Measurements from ENCODE around the gene KMT2D.

KMT2D gene

GRCh38 chr12:49037111-49037946, 23.3 kb downstream of the KMT2D start:
- H3K27ac Mint-ChIP-seq, result no peak overlapping the region
- no peaks in the 10 kb centered on the region for H3K4me1 Mint-ChIP-seq (ENCODE audit: low read depth)
- peaks cover 49% of the 10 kb centered on the region for H3K36me3 Mint-ChIP-seq (ENCODE audit: low read depth)
- no peaks in the 10 kb centered on the region for H3K9me3 Mint-ChIP-seq
- no peaks in the 10 kb centered on the region for H3K27me3 Mint-ChIP-seq
- no peak overlapping the region for H3K4me3 Mint-ChIP-seq

GRCh38 chr12:49036029-49036428, 24.6 kb downstream of the KMT2D start:
- no peaks in the 10 kb centered on the region for H3K27me3 Mint-ChIP-seq
- no peak overlapping the region for H3K27ac Mint-ChIP-seq
- H3K9me3 Mint-ChIP-seq, result no peaks in the 10 kb centered on the region
- H3K4me1 Mint-ChIP-seq (ENCODE audit: low read depth), result no peaks in the 10 kb centered on the region
- peaks cover 43% of the 10 kb centered on the region for H3K36me3 Mint-ChIP-seq (ENCODE audit: low read depth)
- H3K4me3 Mint-ChIP-seq, result no peak overlapping the region

DNA sequence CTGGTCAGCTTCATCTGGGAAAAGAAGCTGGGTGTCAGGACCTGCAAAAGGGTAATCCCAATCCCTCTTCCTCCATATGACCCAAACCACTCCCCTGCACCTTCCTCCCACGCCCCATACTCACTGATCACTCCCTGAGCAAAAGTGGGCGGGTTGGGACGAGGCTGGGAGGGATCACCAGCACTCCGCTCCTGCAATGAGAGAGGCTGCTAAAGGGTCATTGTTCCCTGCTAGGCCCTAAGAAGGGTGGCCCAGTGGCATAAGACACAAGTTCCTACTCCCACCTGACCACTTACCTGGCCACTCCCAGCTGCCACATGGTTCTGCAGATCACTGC, 26.3 kb downstream of the KMT2D start:
- no peaks in the 10 kb centered on the region for H3K9me3 Mint-ChIP-seq
- H3K4me1 Mint-ChIP-seq (ENCODE audit: low read depth), result no peaks in the 10 kb centered on the region
- H3K36me3 Mint-ChIP-seq (ENCODE audit: low read depth), result peaks cover 52% of the 10 kb centered on the region
- no peak overlapping the region for H3K4me3 Mint-ChIP-seq
- H3K27me3 Mint-ChIP-seq, result no peaks in the 10 kb centered on the region
- H3K27ac Mint-ChIP-seq, result no peak overlapping the region

GRCh38 chr12:49033611-49034285, 26.8 kb downstream of the KMT2D start:
- Mint-ChIP-seq H3K9me3 (no peaks in the 10 kb centered on the region), H3K4me3 (no peak overlapping the region), H3K4me1 (ENCODE audit: low read depth) (no peaks in the 10 kb centered on the region), H3K27me3 (no peaks in the 10 kb centered on the region), H3K36me3 (ENCODE audit: low read depth) (peaks cover 52% of the 10 kb centered on the region), H3K27ac (no peak overlapping the region)

GRCh38 chr12:49032679-49033447, 27.7 kb downstream of the KMT2D start:
- Mint-ChIP-seq H3K27me3 (no peaks in the 10 kb centered on the region), H3K9me3 (no peaks in the 10 kb centered on the region), H3K4me1 (ENCODE audit: low read depth) (no peaks in the 10 kb centered on the region), H3K4me3 (no peak overlapping the region), H3K36me3 (ENCODE audit: low read depth) (peaks cover 53% of the 10 kb centered on the region), H3K27ac (peak overlapping the region; percentile 28)

- peaks cover 58% of the 10 kb centered on the region for H3K36me3 Mint-ChIP-seq (ENCODE audit: low read depth)
- no peak overlapping the region for H3K27ac Mint-ChIP-seq
- no peaks in the 10 kb centered on the region for H3K4me1 Mint-ChIP-seq (ENCODE audit: low read depth)
- H3K27me3 Mint-ChIP-seq, result no peaks in the 10 kb centered on the region
- H3K9me3 Mint-ChIP-seq, result no peaks in the 10 kb centered on the region
- no peak overlapping the region for H3K4me3 Mint-ChIP-seq
Measured at GRCh38 chr12:49032276-49032675, 28.3 kb downstream of the KMT2D start.

DNA sequence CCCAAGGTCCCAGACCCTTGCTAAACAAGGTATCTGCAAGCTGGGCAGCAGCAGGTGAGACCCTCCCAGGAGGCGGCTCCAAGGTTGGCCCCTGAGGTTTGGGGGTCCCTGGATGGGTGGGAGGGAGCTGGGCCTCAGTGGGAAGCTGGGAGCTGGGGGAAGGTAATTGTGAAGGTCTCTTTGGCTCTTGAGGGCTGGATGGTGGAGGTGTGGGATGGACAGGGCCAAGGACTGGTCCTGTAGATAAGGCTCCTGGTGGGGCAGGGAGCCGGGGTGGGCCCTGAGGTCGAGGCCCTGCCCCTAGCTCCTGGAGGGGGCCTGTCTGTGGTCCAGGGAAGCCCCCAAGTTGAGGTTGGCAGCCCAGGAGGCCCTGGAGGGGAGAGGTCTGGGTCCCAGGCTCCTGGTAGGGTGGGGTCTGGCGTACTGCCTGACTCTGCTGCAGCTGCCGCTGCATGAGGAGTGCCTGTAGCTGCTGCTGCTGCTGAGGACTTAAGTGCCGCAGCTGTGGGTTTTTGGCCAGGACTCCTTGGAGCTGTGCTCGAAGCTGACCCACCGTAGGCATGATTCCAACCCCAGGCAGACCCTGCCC, 28.9 kb downstream of the KMT2D start:
- H3K27ac Mint-ChIP-seq, result no peak overlapping the region
- no peaks in the 10 kb centered on the region for H3K4me1 Mint-ChIP-seq (ENCODE audit: low read depth)
- no peak overlapping the region for H3K4me3 Mint-ChIP-seq
- H3K9me3 Mint-ChIP-seq, result no peaks in the 10 kb centered on the region
- no peaks in the 10 kb centered on the region for H3K27me3 Mint-ChIP-seq
- peaks cover 58% of the 10 kb centered on the region for H3K36me3 Mint-ChIP-seq (ENCODE audit: low read depth)

DNA sequence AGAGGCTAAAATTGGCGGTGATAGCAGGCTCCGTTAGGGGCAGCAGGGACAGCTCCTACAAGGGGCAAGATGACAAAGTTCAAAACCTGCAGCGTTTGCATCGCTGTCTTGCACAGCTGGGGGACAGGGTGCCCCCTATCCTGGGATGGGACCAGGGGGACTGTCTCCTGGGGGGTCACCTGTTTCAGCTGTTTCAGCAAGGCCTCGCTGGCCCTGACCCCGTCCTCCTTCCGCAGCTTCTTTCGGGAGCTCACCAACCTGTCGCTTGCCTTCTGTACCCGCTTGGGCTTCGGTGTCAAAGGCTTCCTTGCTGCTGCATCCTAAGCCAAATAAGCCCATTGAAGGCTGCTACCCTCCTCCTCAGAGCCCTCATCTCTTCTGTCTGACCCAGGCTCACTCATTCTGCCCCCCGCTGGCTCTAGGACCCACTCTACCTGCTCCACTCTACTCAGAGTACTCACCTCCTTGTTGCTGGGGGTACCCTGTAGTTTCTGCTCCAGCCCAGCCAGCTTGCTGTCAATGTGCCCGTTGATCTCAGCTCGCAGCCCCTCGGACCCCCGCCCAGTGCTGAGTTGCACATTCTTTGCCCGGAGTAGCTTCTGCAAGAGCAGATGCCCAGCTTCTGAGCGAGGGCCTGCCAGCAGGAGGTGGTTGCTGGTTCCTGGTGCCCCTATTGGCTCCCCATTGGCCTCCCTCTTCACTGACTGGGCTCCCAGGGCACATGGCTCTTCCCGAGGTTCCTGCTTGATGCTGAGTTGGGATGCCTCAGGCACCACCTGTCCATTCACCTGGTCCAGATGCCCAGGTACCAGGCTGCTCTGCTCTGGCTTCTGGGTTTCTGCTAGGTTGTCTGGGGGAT, 29.7 kb downstream of the KMT2D start:
- H3K4me3 Mint-ChIP-seq, result no peak overlapping the region

GRCh38 chr12:49030119-49030518, 30.5 kb downstream of the KMT2D start:
- Mint-ChIP-seq H3K4me3 (no peak overlapping the region), H3K27ac (no peak overlapping the region), H3K9me3 (no peaks in the 10 kb centered on the region), H3K27me3 (no peaks in the 10 kb centered on the region), H3K4me1 (ENCODE audit: low read depth) (no peaks in the 10 kb centered on the region), H3K36me3 (ENCODE audit: low read depth) (peaks cover 58% of the 10 kb centered on the region)

More for the DNA sequence above, 29.7 kb downstream of the KMT2D start:
- Mint-ChIP-seq H3K27me3 (no peaks in the 10 kb centered on the region), H3K36me3 (ENCODE audit: low read depth) (peaks cover 60% of the 10 kb centered on the region), H3K4me1 (ENCODE audit: low read depth) (no peaks in the 10 kb centered on the region), H3K27ac (no peak overlapping the region), H3K9me3 (no peaks in the 10 kb centered on the region)

- Mint-ChIP-seq H3K36me3 (ENCODE audit: low read depth) (peaks cover 45% of the 10 kb centered on the region), H3K27me3 (no peaks in the 10 kb centered on the region), H3K9me3 (no peaks in the 10 kb centered on the region), H3K4me1 (ENCODE audit: low read depth) (no peaks in the 10 kb centered on the region), H3K4me3 (no peak overlapping the region), H3K27ac (no peak overlapping the region)
Measured at GRCh38 chr12:49028666-49029275, 31.8 kb downstream of the KMT2D start.

DNA sequence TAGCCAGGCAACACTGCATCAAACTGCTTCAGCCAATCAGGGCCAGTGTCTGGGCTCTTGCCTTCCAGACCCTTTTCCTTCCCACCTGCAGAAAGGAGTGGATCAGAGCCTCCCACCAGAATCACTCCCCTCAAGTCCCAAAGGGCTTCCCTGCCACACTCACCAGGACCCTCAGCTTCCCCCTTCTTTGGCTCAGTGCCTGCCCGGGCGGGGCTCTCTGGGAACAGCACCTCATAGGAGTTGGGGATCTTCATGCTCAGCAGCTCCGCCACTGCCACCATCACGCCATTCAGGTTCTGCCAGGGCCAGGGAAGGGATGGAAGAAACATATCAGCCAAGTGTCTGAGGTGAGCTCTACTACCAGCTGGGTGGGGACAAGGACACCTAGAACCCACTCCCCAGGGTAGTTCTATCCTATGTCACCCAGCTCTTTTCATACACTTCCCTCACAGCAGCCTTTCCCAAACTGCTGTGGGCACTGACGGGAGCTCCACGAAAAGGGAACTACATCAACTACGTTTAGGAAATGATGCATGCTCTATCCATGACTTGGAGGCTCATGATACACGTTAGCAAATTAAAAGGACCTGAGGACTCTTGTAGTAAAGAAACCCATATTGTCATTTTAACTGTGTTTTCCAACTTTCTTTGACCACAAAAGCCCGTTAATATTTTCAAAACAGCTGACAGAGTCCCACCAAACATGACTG, 32.6 kb downstream of the KMT2D start:
- no peaks in the 10 kb centered on the region for H3K9me3 Mint-ChIP-seq
- H3K4me3 Mint-ChIP-seq, result no peak overlapping the region
- H3K27me3 Mint-ChIP-seq, result no peaks in the 10 kb centered on the region
- no peak overlapping the region for H3K27ac Mint-ChIP-seq
- peaks cover 43% of the 10 kb centered on the region for H3K36me3 Mint-ChIP-seq (ENCODE audit: low read depth)
- no peaks in the 10 kb centered on the region for H3K4me1 Mint-ChIP-seq (ENCODE audit: low read depth)

GRCh38 chr12:49026678-49027480, 33.7 kb downstream of the KMT2D start:
- H3K4me3 Mint-ChIP-seq, result no peak overlapping the region
- H3K4me1 Mint-ChIP-seq (ENCODE audit: low read depth), result no peaks in the 10 kb centered on the region
- no peaks in the 10 kb centered on the region for H3K27me3 Mint-ChIP-seq
- H3K36me3 Mint-ChIP-seq (ENCODE audit: low read depth), result peaks cover 51% of the 10 kb centered on the region
- H3K27ac Mint-ChIP-seq, result no peak overlapping the region
- no peaks in the 10 kb centered on the region for H3K9me3 Mint-ChIP-seq

GRCh38 chr12:49026101-49026500, 34.5 kb downstream of the KMT2D start:
- Mint-ChIP-seq H3K27ac (no peak overlapping the region), H3K4me3 (no peak overlapping the region), H3K9me3 (no peaks in the 10 kb centered on the region), H3K4me1 (ENCODE audit: low read depth) (no peaks in the 10 kb centered on the region), H3K27me3 (no peaks in the 10 kb centered on the region), H3K36me3 (ENCODE audit: low read depth) (peaks cover 54% of the 10 kb centered on the region)
